RWPE1 (cell line): Measurements from ENCODE around the gene PAPSS2.
"Not testable (repeated sequence)": the region's sequence is repeated elsewhere in the genome, so short reads cannot be mapped to it uniquely, and the experiment has no call there.

Experiments
- CTCF ChIA-PET: fragments of 350-600 bp; sonication (Branson Sonifier 250); formaldehyde crosslinking; extraction: SDS; loops from one replicate; lab custom pipeline; 2021; lab: Yijun Ruan, JAX
- POLR2A ChIA-PET: fragments of 400-600 bp; formaldehyde crosslinking; extraction: SDS; loops from one replicate; lab custom pipeline; 2020; ENCODE audit warnings: antibody characterized with exemption; ENCODE audit not compliant: low non-redundant PET; lab: Yijun Ruan, JAX
- DNase-seq: peaks from one replicate; pipeline ENCODE4 v3.0.0; 2012; ENCODE audit warnings: low spot score
- H3K27ac ChIP-seq: fragments of 450-650 bp; 2 replicates; pipeline ENCODE4 v1.5.1; 2017
- CTCF ChIP-seq: fragments of 450-650 bp; conservative IDR thresholded peaks from 2 replicates; pipeline ENCODE4 v1.5.1; 2017; ENCODE audit warnings: low read depth, mild to moderate bottlenecking

Gene PAPSS2

GRCh38 chr10:87744606-87745005 is 84.9 kb downstream of the PAPSS2 start:
- CTCF ChIA-PET: no interaction called here
- H3K27ac ChIP-seq: no peak overlapping the region
- no peak for TF ChIP-seq CTCF
- DNase-seq: no peak
- POLR2A ChIA-PET: no interaction called here

GRCh38 chr10:87746911-87747310 is 87.2 kb downstream of the PAPSS2 start:
- CTCF ChIA-PET: interaction anchor here (0.6 kb wide), 1 partner anchor 34 kb away, joined by 3 read pairs; no protein-coding TSS in a partner anchor
- no peak for TF ChIP-seq CTCF
- POLR2A ChIA-PET: no interaction called here
- no peak overlapping the region for H3K27ac ChIP-seq
- DNase-seq: no peak

DNA sequence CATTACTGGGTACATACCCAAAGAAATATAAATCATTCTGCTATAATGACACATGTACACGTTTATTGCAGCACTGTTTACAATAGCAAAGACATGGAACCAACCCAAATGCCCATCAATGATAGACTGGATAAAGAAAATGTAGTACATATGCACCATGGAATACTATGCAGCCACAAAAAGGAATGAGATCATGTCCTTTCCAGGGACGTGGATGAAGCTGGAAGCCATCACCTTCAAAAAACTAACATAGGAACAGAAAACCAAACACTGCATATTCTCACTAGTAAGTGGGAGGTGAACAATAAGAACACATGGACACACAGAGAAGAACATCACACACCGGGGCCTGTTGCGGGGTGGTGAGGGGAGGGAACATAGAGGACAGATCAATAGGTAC is 88.6 kb downstream of the PAPSS2 start:
- H3K27ac ChIP-seq, DNase-seq, POLR2A ChIA-PET: not testable (repeated sequence)
- CTCF ChIA-PET: interaction anchor here (0.6 kb wide), 2 partner anchors 15 to 1118 kb away, joined by 4 to 5 read pairs; no protein-coding TSS in a partner anchor

GRCh38 chr10:87750001-87750671 is 90.5 kb downstream of the PAPSS2 start:
- H3K27ac ChIP-seq: no peak overlapping the region
- CTCF ChIA-PET: interaction anchor here (0.7 to 1.1 kb wide), 3 partner anchors 22 to 1238 kb away, joined by 3 to 6 read pairs (median 5); no protein-coding TSS in a partner anchor
- POLR2A ChIA-PET: no interaction called here
- no peak for DNase-seq
- TF ChIP-seq CTCF: no peak

GRCh38 chr10:87750817-87751216 is 91.1 kb downstream of the PAPSS2 start:
- POLR2A ChIA-PET: no interaction called here
- no peak for DNase-seq
- no peak for TF ChIP-seq CTCF
- no peak overlapping the region for H3K27ac ChIP-seq
- CTCF ChIA-PET: interaction anchor here (0.7 kb wide), 1 partner anchor 9 kb away, joined by 3 read pairs; no protein-coding TSS in a partner anchor

DNA sequence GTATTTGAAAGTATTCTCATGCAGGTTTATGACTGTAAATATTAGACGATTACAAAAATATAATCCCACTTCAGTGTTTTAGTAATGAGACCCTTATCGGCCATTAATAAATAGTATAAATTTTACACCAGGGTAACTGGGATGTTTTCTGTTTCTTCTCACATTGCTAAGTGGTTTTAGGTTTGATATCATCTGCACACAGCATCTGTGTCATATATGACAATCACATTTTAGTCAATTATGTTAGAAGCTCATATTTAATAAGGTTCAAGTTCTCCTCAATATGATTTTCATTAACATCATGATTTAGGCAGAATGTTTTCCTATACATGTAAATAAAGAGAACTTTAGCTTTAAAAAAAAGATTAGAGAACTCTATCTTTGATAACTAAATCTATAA is 91.6 kb downstream of the PAPSS2 start:
- CTCF ChIA-PET: interaction anchor here (0.7 kb wide), 1 partner anchor 8 kb away, joined by 3 read pairs; no protein-coding TSS in a partner anchor
- TF ChIP-seq CTCF: no peak
- H3K27ac ChIP-seq: no peak overlapping the region

DNA sequence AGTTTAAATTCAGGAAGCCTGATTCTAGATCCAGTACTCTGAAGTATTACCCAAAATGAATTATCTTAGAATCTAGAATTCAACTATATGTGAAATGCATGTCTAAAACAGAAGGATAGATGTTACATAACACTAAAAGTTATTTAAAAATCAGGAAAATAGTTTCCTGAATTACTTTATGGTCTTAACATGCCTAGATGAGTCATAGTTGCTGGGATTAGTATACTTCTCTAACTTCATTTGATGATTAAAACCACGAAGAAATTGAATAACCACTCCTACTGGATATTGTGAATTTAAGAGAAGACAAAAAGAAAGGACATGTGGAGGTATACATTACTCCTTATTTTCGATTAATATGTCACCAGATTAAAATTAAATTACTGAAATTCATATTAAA is 92.9 kb downstream of the PAPSS2 start:
- ChIA-PET POLR2A (no interaction called here), CTCF (no interaction called here)
- DNase-seq: peak; percentile 76
- no peak for TF ChIP-seq CTCF
- H3K27ac ChIP-seq: no peak overlapping the region

More for the DNA sequence above, 91.6 kb downstream of the PAPSS2 start:
- POLR2A ChIA-PET: no interaction called here
- DNase-seq: no peak
